ENCODE data around the gene COL4A5. TPM values are rescaled to one million over a fixed set of nuclear protein-coding genes. Genes with fewer than 3 reads are reported as not detected.

Gene COL4A5
- total RNA-seq, 1 experiment from 2014 or later: 29.4 TPM

DNA sequence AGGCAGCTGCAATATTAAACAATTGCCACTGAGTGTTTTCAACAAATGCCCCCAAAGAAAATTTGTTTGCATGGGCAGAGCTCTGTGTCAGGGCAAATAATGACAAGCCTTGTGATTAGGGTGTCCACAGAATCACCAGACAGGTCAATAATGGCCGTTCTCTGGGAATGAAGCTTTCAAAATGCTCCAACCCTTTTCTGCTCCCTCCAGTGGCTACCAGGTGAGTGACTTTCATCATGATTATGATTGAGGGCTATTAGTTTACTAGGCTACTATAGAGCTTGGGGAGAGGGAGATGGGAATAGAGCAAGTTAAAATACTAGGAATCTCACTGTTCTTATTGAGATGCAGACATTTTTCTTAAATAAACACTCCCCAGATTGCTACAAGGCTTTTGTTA lies 273.2 kb downstream of the COL4A5 start:
- no peaks in the 10 kb centered on the region for H3K9me2 ChIP-seq (ENCODE audit: insufficient read depth)
- TF ChIP-seq, protein P1, sequence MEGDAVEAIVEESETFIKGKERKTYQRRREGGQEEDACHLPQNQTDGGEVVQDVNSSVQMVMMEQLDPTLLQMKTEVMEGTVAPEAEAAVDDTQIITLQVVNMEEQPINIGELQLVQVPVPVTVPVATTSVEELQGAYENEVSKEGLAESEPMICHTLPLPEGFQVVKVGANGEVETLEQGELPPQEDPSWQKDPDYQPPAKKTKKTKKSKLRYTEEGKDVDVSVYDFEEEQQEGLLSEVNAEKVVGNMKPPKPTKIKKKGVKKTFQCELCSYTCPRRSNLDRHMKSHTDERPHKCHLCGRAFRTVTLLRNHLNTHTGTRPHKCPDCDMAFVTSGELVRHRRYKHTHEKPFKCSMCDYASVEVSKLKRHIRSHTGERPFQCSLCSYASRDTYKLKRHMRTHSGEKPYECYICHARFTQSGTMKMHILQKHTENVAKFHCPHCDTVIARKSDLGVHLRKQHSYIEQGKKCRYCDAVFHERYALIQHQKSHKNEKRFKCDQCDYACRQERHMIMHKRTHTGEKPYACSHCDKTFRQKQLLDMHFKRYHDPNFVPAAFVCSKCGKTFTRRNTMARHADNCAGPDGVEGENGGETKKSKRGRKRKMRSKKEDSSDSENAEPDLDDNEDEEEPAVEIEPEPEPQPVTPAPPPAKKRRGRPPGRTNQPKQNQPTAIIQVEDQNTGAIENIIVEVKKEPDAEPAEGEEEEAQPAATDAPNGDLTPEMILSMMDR (IDR thresholded peaks at IDR 0.05 in 2 of 3, conservative IDR thresholded peaks at IDR 0.05 in 1 of 3; ENCODE audit: borderline replicate concordance in 1 of 3, insufficient read depth in 1 of 3, low read depth in 2 of 3, low read length in 2 of 3): 0 out of 6 replicates have a peak, but pooled peaks of 1 of the 3 experiments have one; percentile 18
- TF ChIP-seq, protein P2, sequence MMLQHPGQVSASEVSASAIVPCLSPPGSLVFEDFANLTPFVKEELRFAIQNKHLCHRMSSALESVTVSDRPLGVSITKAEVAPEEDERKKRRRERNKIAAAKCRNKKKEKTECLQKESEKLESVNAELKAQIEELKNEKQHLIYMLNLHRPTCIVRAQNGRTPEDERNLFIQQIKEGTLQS (IDR thresholded peaks at IDR 0.05): no peak
- BruUV-seq (replicated peaks): no TSS peak
- H3K9ac ChIP-seq (ENCODE audit: low read length): no peak overlapping the region
- no peaks in the 10 kb centered on the region for H4K20me1 ChIP-seq (ENCODE audit: insufficient read depth)
- ChIA-PET POLR2A (no interaction called here), RAD21 (ENCODE audit: low non-redundant PET in 1 of 2, low total read pairs in 2 of 2, uncharacterized antibody in 2 of 2, unreplicated experiment in 2 of 2) (no interaction called here), CTCF (interaction anchor here (1.0 to 1.7 kb wide), 2 partner anchors 14 to 760 kb away, joined by 4 read pairs; no protein-coding TSS in a partner anchor)
- no peaks in the 10 kb centered on the region for H3K4me1 ChIP-seq (ENCODE audit: control insufficient read depth in 1 of 2, insufficient read depth in 2 of 2, low read length in 2 of 2)
- no peak overlapping the region for H3K4me2 ChIP-seq (ENCODE audit: low read length)
- ATAC-seq: peak; percentile 60; the same call in 1 of the 2 replicates
- H3K79me2 ChIP-seq (ENCODE audit: insufficient read depth, low read length): no peaks in the 10 kb centered on the region
- DNase-seq (ENCODE audit: low read depth, low spot score): peak; percentile 0
- no peaks in the 10 kb centered on the region for H3K9me3 ChIP-seq (ENCODE audit: control insufficient read depth in 1 of 2, insufficient read depth in 1 of 2, low read depth in 1 of 2, low read length in 2 of 2)
- H3K36me3 ChIP-seq (ENCODE audit: control insufficient read depth in 1 of 2, insufficient read depth in 2 of 2, low read length in 2 of 2): no peaks in the 10 kb centered on the region
- no peak overlapping the region for H3K4me3 ChIP-seq (replicated peaks in 1 of 2; ENCODE audit: low read depth in 1 of 2, low read length in 2 of 2)
- H2AFZ ChIP-seq (ENCODE audit: low read depth, low read length, poor library complexity, severe bottlenecking): no peak overlapping the region
- no peak overlapping the region for H3K27ac ChIP-seq (ENCODE audit: low read depth, low read length)
- H3K27me3 ChIP-seq (ENCODE audit: insufficient read depth, low read length): no peaks in the 10 kb centered on the region
- intact Hi-C loops (cut with micrococcal nuclease): no loop called here

DNA sequence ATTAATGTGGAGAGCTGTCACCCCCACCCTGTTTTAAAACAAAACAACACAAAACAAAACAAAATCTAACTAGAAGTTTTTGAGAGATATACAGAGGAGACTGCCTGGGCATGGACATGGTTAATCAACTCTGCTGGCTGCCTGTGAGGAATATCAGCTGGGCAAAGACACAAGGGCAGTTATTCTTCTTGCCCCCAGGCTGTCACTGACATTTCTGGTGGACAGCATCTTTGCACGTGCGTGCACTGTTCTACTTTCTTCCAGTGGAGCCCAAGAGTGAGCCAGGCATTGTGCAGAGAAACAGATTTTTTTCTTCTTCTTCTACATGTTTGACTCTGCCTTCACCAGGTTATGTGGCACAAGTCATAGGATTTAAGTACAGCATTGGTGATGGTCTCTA lies 282.9 kb downstream of the COL4A5 start:
- BruUV-seq (replicated peaks): no TSS peak
- intact Hi-C loops (cut with micrococcal nuclease): no loop called here
- CTCF ChIA-PET: no interaction called here

More for the DNA sequence above, 282.9 kb downstream of the COL4A5 start:
- Histone ChIP-seq H3K9me2 (ENCODE audit: insufficient read depth) (no peaks in the 10 kb centered on the region), H4K20me1 (ENCODE audit: insufficient read depth) (no peaks in the 10 kb centered on the region), H3K9me3 (ENCODE audit: control insufficient read depth in 1 of 2, insufficient read depth in 1 of 2, low read depth in 1 of 2, low read length in 2 of 2) (no peaks in the 10 kb centered on the region), H3K4me1 (ENCODE audit: control insufficient read depth in 1 of 2, insufficient read depth in 2 of 2, low read length in 2 of 2) (no peaks in the 10 kb centered on the region), H3K36me3 (ENCODE audit: control insufficient read depth in 1 of 2, insufficient read depth in 2 of 2, low read length in 2 of 2) (no peaks in the 10 kb centered on the region), H3K9ac (ENCODE audit: low read length) (no peak overlapping the region), H3K27ac (ENCODE audit: low read depth, low read length) (no peak overlapping the region), H3K4me3 (replicated peaks in 1 of 2; ENCODE audit: low read depth in 1 of 2, low read length in 2 of 2) (no peak overlapping the region), H2AFZ (ENCODE audit: low read depth, low read length, poor library complexity, severe bottlenecking) (no peak overlapping the region), H3K4me2 (ENCODE audit: low read length) (no peak overlapping the region), H3K79me2 (ENCODE audit: insufficient read depth, low read length) (no peaks in the 10 kb centered on the region), H3K27me3 (ENCODE audit: insufficient read depth, low read length) (no peaks in the 10 kb centered on the region)
- no peak for DNase-seq (ENCODE audit: low read depth, low spot score)
- no peak for ATAC-seq
- TF ChIP-seq YY1 (IDR thresholded peaks at IDR 0.05; ENCODE audit: extremely low read depth, insufficient replicate concordance, low read depth, low read length): no peak
- ChIA-PET RAD21 (ENCODE audit: low non-redundant PET in 1 of 2, low total read pairs in 2 of 2, uncharacterized antibody in 2 of 2, unreplicated experiment in 2 of 2) (no interaction called here), POLR2A (no interaction called here)
